BE2C (cell line): ENCODE data around the gene AFDN.

ENCODE experiments used
- DNase-seq: peaks from one replicate; pipeline ENCODE4 v3.0.0-alpha.2; 2020
- H3K27me3 ChIP-seq: fragments of 250-450 bp; sonication (Bioruptor Pico); 2 replicates; pipeline ENCODE4 v1.5.1; 2020; ENCODE audit warnings: mild to moderate bottlenecking
- H3K36me3 ChIP-seq: fragments of 250-450 bp; sonication (Bioruptor Pico); 2 replicates; pipeline ENCODE4 v1.5.1; 2020; ENCODE audit warnings: mild to moderate bottlenecking
- H3K4me1 ChIP-seq: fragments of 250-450 bp; sonication (Bioruptor Pico); 2 replicates; pipeline ENCODE4 v1.5.1; 2020
- H3K4me3 ChIP-seq: 2 replicates; pipeline ENCODE4 v1.5.1; 2011; ENCODE audit warnings: low read depth, low read length
- H3K9me3 ChIP-seq: fragments of 250-450 bp; sonication (Bioruptor Pico); 2 replicates; pipeline ENCODE4 v1.5.1; 2020
- TF ChIP-seq, protein P1 (sequence below): IDR thresholded peaks from 2 replicates; pipeline ENCODE4 v1.5.1; 2012; ENCODE audit warnings: mild to moderate bottlenecking, low read depth, low read length

AFDN gene

DNA sequence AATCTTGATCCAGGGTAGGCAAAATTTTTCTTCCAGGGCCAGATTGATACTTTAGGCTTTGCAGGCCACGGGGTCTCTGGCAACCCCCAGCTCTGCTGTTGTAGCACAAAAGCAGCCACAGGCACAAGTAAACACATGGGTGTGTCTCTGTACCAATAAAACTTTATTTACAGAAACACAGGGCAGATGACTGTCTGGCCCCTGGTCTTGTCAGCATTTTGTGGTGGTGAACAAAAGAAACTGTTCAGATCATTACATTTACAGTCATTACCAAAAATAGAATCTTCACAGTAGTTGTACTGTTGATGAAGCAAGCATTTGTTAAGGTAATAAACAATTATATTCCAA, 125.8 kb downstream of the AFDN start:
- H3K9me3 ChIP-seq: no peaks in the 10 kb centered on the region
- H3K4me1 ChIP-seq: no peaks in the 10 kb centered on the region
- H3K36me3 ChIP-seq: peaks cover 21% of the 10 kb centered on the region
- H3K27me3 ChIP-seq: no peaks in the 10 kb centered on the region
- TF ChIP-seq, protein P1, sequence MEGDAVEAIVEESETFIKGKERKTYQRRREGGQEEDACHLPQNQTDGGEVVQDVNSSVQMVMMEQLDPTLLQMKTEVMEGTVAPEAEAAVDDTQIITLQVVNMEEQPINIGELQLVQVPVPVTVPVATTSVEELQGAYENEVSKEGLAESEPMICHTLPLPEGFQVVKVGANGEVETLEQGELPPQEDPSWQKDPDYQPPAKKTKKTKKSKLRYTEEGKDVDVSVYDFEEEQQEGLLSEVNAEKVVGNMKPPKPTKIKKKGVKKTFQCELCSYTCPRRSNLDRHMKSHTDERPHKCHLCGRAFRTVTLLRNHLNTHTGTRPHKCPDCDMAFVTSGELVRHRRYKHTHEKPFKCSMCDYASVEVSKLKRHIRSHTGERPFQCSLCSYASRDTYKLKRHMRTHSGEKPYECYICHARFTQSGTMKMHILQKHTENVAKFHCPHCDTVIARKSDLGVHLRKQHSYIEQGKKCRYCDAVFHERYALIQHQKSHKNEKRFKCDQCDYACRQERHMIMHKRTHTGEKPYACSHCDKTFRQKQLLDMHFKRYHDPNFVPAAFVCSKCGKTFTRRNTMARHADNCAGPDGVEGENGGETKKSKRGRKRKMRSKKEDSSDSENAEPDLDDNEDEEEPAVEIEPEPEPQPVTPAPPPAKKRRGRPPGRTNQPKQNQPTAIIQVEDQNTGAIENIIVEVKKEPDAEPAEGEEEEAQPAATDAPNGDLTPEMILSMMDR: no peak
- DNase-seq: no peak
- no peak overlapping the region for H3K4me3 ChIP-seq

DNA sequence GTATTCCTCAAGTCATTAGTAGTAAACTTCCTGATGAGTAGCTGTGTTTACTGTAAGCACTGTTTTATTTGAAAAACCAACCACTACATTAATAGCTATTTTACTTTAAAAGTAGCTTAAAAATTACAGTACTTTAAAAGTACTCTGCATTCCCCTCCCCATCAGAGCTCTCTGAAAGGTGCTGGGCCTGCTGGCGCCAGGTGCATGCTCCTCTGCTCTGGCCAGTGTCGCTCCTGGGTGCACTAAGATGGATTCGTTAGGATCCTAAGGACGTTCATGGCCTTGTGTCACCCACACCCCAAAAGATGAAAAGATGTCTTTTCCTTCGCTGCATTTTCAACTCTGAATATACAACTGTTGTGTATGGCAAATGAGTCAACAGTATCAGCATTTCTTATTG, 126.8 kb downstream of the AFDN start:
- no peak for DNase-seq
- H3K36me3 ChIP-seq: peaks cover 21% of the 10 kb centered on the region
- no peaks in the 10 kb centered on the region for H3K27me3 ChIP-seq
- TF ChIP-seq, protein P1: no peak
- no peaks in the 10 kb centered on the region for H3K4me1 ChIP-seq
- H3K9me3 ChIP-seq: no peaks in the 10 kb centered on the region
- H3K4me3 ChIP-seq: no peak overlapping the region

DNA sequence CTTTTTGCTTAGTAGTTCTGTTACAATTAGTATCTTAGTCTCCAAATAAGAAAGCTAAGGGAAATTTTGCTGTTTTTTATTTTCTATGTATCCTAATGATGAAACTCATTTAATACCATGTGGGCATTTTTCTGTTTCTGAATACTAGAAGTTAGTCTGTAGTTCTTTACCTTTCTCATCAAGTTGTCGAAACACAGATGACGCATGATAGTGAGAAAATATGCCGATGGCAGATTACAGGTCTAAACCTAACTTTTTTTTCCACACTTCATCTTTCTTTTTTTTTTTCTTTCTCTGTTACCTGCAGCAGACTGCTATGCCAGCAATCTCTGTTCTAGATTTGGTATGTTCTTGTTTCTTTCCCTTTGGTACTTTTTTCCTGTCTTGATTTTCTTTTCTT, 127.4 kb downstream of the AFDN start:
- peaks cover 21% of the 10 kb centered on the region for H3K36me3 ChIP-seq
- TF ChIP-seq, protein P1: no peak

DNA sequence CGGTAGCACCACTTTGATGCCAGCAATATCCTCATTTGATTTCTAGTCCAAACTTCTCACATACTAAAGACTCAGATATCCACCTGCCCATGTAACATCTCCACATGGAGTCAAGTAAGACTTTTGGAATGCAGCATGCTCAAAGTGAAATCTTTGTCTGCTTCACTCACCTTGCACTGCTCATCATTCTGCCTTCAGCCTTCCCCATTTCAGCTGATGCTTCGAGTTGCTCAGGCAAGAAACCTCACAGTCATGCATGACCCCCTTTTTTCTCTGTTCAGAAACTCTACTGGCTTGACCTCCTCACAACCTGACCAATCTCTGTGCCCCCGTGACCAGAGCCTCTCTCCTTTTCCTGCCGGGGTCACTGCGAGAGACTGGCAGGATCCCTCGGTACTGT, 129.8 kb downstream of the AFDN start:
- TF ChIP-seq, protein P1: no peak
- Histone ChIP-seq H3K27me3 (no peaks in the 10 kb centered on the region), H3K4me1 (no peaks in the 10 kb centered on the region), H3K4me3 (no peak overlapping the region), H3K9me3 (no peaks in the 10 kb centered on the region), H3K36me3 (peaks cover 17% of the 10 kb centered on the region)
- no peak for DNase-seq

More for the DNA sequence above, 127.4 kb downstream of the AFDN start:
- DNase-seq: no peak
- no peaks in the 10 kb centered on the region for H3K27me3 ChIP-seq
- H3K4me3 ChIP-seq: no peak overlapping the region
- H3K4me1 ChIP-seq: no peaks in the 10 kb centered on the region
- H3K9me3 ChIP-seq: no peaks in the 10 kb centered on the region

DNA sequence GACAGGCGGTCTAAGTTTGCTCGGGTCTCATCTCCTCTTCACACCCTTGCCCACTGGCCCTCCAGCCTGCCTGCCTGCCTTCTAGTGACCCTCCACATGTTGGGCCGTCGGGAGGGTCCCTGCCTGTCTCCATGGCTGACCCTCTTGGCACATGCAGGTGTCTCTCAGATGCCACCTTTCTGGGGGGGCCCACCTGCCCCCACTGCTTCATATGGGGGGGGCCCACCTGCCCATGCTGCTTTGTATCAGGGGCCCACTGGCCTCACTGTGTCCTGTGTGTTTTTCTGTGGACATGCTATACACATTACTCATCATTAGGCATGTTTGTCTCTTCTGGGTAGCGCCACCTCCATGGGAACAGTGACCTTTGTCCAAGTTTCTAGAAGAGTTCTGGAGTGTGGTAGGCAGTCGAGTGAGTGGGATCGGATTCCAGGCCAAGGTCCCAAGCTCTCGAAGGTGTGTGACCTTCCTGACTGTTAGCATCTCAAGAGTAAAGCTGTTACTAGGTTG, 130.3 kb downstream of the AFDN start:
- TF ChIP-seq, protein P1: no peak
- Histone ChIP-seq H3K27me3 (no peaks in the 10 kb centered on the region), H3K4me1 (no peaks in the 10 kb centered on the region), H3K4me3 (no peak overlapping the region), H3K36me3 (peaks cover 12% of the 10 kb centered on the region), H3K9me3 (no peaks in the 10 kb centered on the region)
- DNase-seq: no peak

DNA sequence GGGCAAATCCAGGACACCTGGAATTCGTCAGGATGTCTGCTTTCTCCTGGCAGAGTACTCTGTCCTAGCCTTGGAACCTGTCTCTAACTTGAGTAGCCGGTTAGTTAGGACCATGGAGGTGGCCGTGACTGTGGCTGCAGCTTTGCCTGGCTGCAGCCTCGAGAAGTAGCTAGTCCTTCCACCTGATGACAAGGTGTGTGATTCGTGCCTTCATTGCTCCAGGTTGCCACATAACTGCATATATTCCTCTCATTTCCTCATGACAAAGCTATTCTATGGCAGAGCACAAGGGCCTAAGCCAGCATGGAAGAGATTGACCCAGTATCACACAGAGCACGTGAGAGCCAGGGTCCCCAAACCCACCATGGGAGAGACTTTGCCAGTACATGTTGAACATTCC, 130.9 kb downstream of the AFDN start:
- no peak overlapping the region for H3K4me3 ChIP-seq
- no peak for DNase-seq
- H3K4me1 ChIP-seq: no peaks in the 10 kb centered on the region
- TF ChIP-seq, protein P1: no peak
- H3K27me3 ChIP-seq: no peaks in the 10 kb centered on the region
- peaks cover 6% of the 10 kb centered on the region for H3K36me3 ChIP-seq
- H3K9me3 ChIP-seq: no peaks in the 10 kb centered on the region
